NCI-H345 (cell line): Measurements from ENCODE around the gene QSOX1.
"Not testable (repeated sequence)": the region's sequence is repeated elsewhere in the genome, so short reads cannot be mapped to it uniquely, and the experiment has no call there.

ENCODE experiments used
- DNase-seq: peaks from one replicate; lab custom pipeline; 2025; lab: John Stamatoyannopoulos, UW

The QSOX1 gene, protein sequence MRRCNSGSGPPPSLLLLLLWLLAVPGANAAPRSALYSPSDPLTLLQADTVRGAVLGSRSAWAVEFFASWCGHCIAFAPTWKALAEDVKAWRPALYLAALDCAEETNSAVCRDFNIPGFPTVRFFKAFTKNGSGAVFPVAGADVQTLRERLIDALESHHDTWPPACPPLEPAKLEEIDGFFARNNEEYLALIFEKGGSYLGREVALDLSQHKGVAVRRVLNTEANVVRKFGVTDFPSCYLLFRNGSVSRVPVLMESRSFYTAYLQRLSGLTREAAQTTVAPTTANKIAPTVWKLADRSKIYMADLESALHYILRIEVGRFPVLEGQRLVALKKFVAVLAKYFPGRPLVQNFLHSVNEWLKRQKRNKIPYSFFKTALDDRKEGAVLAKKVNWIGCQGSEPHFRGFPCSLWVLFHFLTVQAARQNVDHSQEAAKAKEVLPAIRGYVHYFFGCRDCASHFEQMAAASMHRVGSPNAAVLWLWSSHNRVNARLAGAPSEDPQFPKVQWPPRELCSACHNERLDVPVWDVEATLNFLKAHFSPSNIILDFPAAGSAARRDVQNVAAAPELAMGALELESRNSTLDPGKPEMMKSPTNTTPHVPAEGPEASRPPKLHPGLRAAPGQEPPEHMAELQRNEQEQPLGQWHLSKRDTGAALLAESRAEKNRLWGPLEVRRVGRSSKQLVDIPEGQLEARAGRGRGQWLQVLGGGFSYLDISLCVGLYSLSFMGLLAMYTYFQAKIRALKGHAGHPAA

DNA sequence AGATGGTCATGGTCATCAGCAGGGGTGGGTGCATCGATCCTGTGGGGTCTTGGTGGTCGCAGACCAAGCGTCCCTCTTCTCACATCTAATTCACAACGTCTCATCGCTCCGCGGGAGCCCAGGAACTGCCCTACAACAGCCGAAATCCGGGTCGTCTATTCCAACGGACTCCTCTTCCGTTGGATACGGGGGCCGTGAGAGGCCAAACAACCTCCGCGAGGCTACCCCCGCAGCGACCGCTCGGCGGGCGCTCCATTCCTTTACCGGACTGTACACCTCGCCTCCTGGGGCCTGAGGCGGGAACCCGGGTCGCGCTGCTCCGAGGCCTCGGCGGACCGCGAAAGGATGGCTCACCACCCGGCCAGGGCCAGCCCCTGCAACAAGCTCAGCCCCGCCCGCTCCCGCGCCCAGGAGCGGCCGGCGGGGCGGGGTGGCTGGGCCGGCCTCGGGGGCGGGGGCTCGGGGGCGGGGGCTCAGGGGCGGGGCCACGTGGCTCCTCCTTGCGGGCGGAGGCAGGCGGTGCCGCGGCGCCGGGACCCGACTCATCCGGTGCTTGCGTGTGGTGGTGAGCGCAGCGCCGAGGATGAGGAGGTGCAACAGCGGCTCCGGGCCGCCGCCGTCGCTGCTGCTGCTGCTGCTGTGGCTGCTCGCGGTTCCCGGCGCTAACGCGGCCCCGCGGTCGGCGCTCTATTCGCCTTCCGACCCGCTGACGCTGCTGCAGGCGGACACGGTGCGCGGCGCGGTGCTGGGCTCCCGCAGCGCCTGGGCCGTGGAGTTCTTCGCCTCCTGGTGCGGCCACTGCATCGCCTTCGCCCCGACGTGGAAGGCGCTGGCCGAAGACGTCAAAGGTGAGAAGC, at the start of gene QSOX1:
Gene QSOX1, plus strand, starts transcription at position 545 of the 857 bp plus-strand sequence. Its CDS starts 39 bp downstream, at position 584.
- peak; percentile 83 for DNase-seq

DNA sequence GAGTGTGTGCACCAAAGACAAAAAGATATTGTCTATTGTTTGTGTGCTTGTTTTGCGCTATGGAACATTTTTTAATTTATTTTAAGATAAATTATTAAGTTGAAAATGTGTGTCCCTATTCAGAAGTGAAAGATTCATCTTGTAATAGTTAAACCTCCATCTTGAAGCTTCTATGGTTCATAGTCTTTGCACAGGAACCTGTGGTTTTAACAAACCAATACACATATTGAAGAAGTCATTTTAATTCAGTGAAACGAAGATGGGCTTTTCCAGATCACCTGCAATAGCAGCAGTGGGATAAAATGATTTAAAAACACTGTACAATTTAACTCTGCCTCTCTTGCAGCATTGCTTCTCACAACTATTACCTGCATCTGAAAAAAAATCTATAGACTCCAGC, 42.6 kb upstream of the QSOX1 start:
- DNase-seq: no peak

DNA sequence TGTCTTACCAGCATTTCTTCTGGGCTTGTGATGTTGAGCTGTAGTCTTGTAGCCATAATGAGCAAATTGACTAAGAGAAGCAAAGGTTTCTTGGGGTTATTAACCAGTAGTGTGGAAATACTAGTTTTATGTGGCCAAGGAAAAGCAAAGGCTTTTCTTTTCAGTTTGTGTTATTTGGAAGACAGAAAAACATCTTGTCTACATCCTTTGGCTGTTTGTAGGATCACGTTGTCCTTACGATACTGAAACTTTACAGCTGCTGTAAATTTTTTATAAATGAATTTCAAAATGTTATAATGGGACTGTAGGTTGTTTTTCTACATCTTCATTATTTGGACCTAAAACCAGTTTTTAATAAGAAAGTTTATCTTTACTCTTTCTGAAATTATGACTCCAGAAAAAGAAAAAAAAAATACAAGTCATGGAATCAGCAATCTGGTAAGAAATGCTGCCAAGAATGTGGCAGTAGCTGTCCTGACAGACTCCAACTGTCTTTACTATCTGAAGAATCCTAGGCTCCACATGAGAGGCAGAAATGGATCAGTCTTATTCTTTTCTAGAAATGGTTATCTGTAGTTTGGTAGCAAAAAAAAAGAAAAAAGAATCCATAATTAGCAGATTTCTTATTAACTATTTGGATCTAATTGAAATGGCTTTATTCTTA, 41.6 kb upstream of the QSOX1 start:
- no peak for DNase-seq

DNA sequence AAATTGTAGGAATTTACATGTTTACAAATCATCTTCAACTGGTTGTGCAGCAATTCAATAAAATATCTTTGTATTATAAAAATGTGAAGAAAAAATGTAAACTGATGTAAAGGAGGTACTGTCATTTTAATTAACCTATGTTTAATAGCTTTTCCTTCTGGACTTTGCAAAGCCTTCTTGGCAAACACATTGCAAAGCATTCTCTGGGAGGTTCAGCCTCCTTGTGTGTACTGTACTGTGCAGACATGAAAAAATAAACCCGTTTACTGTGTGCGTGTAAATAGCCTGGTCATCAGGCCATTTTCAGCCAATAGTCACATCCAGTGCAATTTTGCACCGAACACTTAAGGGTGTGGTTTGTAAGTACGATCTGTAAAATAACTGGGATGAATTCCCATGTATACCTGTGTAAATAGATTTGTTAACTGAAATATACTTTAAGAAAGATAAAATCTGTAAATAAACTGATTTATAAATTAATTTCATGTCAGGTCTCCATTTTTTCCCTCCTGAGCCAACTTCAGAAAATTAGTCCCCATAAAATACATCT, 40.2 kb upstream of the QSOX1 start:
- no peak for DNase-seq

DNA sequence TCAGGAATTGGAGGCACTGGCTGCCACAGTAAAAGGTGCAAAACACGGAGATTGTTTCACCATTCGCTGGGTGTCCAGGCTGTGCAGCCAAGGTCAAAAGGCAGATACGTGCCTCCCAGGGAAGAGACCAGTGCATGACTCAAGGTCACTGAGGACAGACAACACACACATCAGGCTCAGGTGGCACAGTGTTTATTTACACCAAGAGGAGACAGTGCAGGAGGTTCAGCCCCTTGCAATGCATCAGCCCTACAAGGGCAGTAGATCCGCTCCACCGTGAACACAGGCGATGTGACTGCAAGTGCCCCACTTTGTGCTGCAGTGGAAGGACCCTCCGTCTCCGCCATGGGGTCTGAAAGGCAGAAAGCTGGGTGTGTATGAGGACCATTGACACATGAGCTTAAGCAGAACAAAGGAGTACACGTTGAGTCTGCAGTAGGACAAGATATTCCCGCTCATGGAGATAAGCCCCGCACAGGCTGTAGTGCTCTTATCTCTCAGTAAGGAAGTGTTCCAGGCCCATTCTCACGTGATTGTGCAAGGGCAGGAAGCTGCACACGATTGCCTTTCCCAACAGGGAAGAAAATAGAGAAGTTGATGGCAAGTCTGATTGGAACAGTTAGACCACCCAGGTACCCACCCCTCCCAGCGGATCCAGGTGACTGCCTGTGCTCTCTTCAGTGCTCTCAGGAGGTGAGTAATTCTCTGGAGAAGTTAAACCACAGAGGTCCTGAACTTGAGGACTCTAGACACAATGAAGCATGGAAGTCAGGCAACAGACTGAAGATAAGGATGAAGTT, 37.5 kb upstream of the QSOX1 start:
- DNase-seq: no peak

DNA sequence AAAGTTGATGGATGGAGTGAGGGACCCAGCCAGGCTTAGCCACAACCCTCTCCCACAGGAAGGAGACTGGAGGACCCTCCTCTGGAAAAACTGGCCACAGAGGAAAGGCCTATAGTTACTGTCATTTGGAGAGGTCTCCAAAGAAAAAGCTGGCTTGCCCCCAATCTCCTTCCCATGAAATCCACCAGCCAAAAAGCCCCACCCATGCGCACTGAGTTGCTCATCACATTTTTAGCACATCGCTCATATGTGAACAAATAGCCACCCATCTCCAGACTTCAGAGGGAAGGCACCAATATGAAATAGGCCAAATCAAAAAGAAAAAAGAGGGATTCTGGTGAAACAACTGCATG, 36.9 kb upstream of the QSOX1 start:
- DNase-seq: no peak

DNA sequence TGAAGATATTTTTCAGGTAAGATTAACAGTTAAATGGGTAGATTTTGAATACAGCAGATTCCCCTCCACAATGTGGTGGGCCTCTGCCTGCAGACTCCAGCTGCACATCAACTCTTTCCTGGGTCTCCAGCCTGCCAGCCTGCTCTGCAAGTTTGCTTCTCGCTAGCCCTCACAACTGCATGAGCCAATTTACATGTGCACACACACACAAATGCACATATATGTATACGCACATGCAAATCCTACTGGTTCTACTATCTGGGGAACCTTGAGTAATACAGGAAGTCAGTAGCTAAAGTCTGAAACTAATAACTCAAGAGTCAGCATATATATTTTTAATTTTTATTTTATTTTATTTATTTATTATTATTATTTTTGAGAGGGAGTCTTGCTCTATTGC, 34.8 kb upstream of the QSOX1 start:
- no peak for DNase-seq

DNA sequence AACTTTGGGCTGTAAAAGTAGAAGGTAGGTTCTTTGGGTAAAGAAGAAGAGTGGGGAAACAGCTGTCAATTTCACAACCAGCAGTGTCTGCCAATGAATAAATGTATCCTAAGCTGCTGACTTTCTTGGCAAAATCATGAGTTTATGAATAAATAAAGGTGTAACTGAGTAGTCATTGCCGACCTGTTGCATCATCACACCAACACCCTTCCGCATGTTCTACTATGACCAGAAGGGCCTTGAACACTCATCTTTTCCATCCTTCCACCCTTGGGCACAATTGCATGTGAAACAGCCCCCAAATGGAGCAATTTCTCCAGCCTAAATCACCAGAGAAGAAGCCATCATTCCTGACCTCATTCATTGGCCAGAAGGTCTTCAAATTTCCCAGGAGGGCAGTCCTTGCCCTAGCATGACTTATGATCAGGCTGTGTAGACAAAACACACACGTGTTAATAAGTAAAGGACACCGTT, 31.2 kb upstream of the QSOX1 start:
- DNase-seq: no peak

DNA sequence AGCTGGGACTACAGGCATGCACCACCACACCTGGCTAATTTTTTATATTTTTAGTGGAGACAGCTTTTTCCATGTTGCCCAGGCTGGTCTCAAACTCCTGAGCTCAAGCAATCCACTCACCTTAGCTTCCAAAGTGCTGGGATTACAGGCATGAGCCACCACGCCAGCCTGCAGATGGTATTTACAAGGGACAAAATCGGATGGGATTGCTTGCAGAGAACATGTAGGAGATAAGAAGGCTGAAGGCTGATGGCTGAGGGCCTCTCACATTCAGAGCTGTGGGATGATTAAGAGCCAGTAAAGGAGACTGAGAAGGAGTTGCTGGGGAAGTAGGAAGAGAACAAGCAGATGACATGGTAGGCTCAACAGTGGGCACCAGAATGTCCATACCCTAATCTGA, 24.0 kb upstream of the QSOX1 start:
- DNase-seq: no peak

DNA sequence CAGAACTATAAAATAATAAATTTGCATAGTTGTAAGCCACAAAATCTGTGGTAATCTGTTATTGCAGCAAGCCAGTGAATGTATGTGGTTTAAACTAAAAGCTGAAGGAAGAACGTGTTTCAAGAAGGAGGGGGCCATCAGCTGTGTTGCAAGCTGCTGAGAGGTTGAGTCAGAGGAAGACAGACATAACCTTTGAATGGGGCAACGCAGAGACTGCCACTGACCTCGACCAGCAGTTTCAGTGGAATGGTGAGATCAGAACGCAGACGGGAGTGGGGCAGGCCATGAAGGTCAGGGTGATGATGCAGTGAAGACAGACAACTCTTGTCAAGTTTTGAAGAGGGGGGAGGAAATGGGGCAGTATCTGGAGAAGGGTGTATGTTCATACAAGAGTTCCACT, 23.2 kb upstream of the QSOX1 start:
- no peak for DNase-seq

DNA sequence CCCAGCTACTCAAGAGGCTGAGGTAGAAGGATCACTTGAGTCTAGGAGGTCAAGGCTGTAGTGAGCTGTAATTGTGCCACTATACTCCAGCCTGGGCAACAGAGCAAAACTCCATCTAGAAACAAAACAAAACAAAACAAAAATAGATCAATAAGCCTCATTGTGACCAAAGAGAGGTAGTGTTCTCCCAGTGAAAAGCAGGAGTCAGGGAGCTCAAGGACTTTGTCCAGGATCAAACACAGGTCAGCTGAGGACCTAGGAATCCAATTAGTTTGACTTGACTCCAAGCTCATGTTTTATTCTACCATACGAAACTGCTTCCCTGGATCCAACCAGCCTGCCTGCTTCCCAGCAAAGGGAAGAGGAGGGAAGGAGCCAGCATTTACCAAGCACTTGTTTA, 21.5 kb upstream of the QSOX1 start:
- no peak for DNase-seq

DNA sequence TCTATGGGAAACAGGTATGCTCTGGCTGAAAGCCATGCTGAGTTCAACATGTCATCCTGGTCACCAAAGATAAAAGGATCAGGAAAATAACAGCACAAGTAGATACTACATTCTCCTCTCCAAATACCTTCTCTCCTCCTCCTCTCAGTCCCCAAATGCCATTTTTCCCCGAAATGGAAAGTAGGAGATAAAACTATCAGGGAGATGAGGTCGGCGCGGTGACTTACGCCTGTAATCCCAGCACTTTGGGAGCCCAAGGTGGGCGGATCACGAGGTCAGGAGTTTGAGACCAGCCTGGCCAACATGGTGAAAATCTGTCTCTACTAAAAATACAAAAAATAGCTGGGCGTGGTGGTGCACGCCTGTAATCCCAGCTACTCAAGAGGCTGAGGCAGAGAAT, 21.0 kb upstream of the QSOX1 start:
- DNase-seq: not testable (repeated sequence)

DNA sequence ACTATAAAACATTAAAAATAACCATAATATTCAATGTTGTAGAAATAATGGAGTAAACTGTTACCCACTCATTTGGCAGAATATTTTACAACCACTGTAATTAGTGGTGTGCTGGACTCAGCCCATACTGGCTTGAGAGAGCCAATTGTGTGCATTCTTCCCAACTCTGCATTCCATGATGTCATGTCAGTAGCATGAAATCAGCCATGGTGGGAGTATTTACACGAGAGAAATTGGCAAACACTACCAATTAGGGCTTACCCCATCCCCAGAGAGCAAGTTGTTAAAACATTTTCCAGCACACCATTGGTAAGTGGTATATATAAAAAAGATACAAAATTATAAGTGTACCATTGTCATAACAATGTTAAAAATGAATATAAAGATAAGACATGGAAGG, 19.1 kb upstream of the QSOX1 start:
- no peak for DNase-seq

DNA sequence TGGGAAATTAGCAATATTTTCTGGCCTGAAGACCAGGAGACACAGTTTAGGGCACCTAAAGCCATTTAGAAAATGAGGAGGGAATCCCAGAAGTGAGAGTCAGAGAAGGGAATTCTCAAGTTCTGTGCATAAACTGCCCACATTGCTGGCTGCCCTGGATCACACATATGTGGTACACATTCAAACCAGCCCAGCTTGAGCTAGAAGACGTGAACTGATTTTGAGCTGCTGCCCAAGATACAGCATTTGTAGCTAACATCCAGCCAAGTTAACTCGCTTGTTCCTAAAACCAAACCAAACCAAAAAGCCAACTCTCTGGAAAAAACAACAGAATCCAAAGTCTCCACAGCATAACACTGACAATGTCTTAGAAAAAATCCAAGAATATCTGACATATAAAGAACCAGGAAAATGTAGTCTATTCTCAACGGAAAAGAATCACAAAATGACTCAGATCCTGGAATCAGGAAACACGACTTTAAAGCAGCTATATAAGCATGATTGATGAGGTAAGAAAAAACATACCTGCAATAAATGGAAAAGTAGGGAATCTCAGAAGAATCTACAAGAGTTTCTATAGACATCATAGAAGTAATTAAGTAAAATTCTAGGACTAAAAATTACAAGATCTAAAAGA, 18.2 kb upstream of the QSOX1 start:
- no peak for DNase-seq

DNA sequence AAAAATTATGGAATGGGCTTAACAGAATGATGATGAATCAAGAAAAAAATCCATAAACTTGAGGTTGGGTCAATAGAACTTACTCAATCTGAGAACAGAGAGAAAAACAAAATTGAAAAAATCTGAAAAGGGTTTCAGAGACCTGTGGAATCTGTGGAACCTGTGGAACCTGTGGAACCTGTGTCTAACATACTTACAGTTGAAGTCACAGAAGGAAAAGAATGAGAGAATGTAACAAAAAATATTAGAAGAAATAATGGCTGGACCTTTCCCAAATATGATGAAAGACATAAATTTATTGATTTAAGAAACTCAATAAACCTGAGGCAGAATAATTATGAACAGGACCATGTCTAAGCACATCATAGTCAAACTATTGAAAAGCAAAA, 17.7 kb upstream of the QSOX1 start:
- no peak for DNase-seq

DNA sequence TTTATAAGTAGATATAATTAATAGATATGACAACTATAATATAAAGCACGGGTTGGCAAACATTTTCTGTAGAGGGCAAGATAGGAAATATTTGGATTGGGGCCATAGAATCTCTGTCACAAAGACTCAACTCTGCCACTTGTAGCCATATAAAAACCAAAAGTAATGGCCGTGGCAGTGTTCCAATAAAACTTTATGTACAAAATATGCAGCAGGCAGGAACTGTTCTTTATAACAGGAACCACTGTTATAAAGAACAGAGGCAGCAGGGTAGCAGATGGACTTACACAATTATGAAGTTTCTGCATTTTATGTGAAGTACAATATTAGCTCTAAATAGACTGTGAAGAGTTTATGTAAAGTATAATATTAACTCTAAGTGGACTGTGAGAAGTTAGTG, 16.9 kb upstream of the QSOX1 start:
- no peak for DNase-seq

DNA sequence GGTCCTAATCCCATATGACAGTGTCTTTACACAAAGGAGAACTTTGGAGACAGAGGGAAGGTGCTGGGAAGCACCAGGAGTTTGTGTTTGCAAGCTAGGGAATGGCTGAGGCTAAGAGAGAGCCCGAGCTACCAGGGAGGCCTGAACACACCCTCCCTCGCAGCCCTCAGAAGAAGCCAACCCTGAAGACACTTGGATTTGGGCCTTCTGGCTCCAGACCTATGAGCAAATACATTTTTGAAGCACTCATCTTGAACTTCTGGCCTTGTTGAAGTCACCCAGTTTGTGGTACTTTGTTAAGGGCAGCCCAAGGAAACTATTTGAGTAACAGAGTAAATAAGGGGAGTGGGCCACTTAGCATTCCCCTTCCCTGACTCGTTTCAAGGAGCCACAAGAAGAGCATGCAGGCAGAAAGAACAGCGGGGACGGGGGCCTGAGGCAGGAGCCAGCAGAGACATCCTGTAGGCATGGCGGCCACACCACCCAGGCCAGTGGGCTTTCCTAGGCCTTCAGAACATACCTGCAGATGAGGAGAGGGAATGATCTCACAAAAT, 13.2 kb upstream of the QSOX1 start:
- DNase-seq: no peak

DNA sequence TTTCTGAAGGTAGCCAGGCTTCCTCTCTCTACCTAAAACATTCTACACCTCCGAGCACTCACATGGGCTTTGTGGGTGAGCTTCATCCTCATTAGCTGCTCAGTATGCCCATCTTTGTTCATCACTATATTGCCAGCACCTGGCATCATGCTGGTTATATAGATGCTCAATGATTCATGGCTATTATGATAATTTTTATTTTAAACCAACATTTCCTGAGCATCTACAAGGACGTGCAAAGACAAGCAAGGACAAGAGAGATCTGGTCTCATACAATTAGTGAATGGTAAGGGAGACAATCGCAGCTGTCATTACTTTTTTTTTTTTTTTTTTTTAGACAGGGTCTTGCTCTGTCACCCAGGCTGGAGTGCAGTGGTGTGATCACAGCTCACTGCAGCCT, 11.3 kb upstream of the QSOX1 start:
- no peak for DNase-seq

DNA sequence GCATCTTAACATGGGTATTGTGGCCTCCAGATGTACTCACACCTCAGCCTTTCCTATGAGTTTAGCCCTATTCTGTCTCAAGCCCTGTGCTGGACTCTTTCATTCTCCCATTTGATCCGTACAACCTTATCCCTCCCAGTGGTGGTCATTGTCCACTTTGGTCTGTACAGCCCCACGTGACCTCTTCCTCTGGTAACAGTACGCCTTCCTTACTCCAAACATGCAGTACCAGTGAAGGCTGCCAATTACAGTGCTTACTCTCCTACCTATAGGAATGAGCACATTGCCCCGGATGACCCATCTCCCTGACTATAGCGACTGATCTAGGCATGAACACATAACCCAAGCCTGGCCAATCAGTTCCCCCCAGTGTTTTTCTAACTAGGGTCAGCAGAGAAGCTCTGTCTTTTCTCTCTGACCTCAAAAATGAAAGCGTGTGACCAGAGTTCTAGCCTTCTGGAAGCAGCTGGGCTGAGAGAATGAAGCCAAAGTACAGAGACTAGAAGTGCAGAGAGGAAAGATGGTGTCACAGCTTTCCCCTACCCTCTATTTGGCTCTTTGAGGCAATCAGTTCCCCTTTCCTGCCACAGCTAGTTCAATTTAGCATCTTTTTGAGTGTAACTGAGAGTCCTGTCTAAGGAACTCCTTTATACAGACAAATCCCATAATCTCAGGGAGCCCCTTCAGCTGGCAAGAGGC, 9.9 kb upstream of the QSOX1 start:
- no peak for DNase-seq
